DND-41 (cell line): ENCODE results near the gene C14orf93.
A peak's percentile ranks its signal among the peaks of the same experiment; 100 is the strongest.

Experiments used
- ATAC-seq: fragments of 200-7000 bp; cut with Tn5 transposase; 3 replicates; pipeline ENCODE4 v1.9.1; 2021; ENCODE audit warnings: low read depth; ENCODE audit not compliant: insufficient read depth
- DNase-seq: peaks from one replicate; pipeline ENCODE4 v3.0.0-alpha.2; 2020
- H2AFZ ChIP-seq: 2 replicates; pipeline ENCODE4 v1.6.0; 2012; ENCODE audit warnings: low read depth, low read length
- H3K27ac ChIP-seq: 2 replicates; pipeline ENCODE4 v1.5.1; 2012; ENCODE audit warnings: low read length, inconsistent platforms
- H3K27me3 ChIP-seq: fragments of 200-600 bp; sonication (generic); 2 replicates; pipeline ENCODE4 v1.6.0; 2012; ENCODE audit warnings: low read length, mild to moderate bottlenecking, inconsistent platforms; ENCODE audit not compliant: insufficient read depth, poor library complexity
- H3K36me3 ChIP-seq: 2 replicates; pipeline ENCODE4 v1.5.1; 2012; ENCODE audit warnings: low read length, inconsistent platforms; ENCODE audit not compliant: insufficient read depth
- H3K4me1 ChIP-seq: 2 replicates; pipeline ENCODE4 v1.5.1; 2012; ENCODE audit warnings: mild to moderate bottlenecking, low read length; ENCODE audit not compliant: insufficient read depth
- H3K4me2 ChIP-seq: 2 replicates; pipeline ENCODE4 v1.6.0; 2012; ENCODE audit warnings: mild to moderate bottlenecking, moderate library complexity, low read length, inconsistent platforms; ENCODE audit not compliant: insufficient read depth
- H3K4me3 ChIP-seq, 2 experiments: fragments of 200-600 bp in 1 of 2; shearing (Covaris generic) in 1 of 2; 2 replicates each; pipeline ENCODE4 v1.5.1; 2012 to 2016; ENCODE audit warnings: inconsistent platforms in 2 of 2, low read length in 2 of 2, mild to moderate bottlenecking in 2 of 2, low read depth in 1 of 2, moderate library complexity in 1 of 2
- H3K79me2 ChIP-seq: 2 replicates; pipeline ENCODE4 v1.6.0; 2012; ENCODE audit warnings: low read length, inconsistent platforms; ENCODE audit not compliant: insufficient read depth
- H3K9ac ChIP-seq: 2 replicates; pipeline ENCODE4 v1.6.0; 2012; ENCODE audit warnings: low read depth, mild to moderate bottlenecking, inconsistent platforms, low read length, moderate library complexity
- H3K9me3 ChIP-seq: 2 replicates; pipeline ENCODE4 v1.5.1; 2012; ENCODE audit warnings: low read length, moderate library complexity, mild to moderate bottlenecking, inconsistent platforms; ENCODE audit not compliant: insufficient read depth, severe bottlenecking
- H4K20me1 ChIP-seq: 2 replicates; pipeline ENCODE4 v1.6.0; 2012; ENCODE audit warnings: low read length; ENCODE audit not compliant: insufficient read depth
- EZH2 ChIP-seq: IDR thresholded peaks from 3 replicates; pipeline ENCODE4 v1.6.1; 2012; ENCODE audit warnings: borderline replicate concordance, low read depth, mild to moderate bottlenecking, moderate library complexity, low read length, inconsistent platforms; ENCODE audit not compliant: severe bottlenecking
- TF ChIP-seq, protein P1 (sequence below): IDR thresholded peaks from 2 replicates; pipeline ENCODE4 v1.5.1; 2012; ENCODE audit warnings: borderline replicate concordance, low read length, moderate library complexity, mild to moderate bottlenecking; ENCODE audit not compliant: poor library complexity, severe bottlenecking; ENCODE audit errors: extremely low read depth

C14orf93 gene

DNA sequence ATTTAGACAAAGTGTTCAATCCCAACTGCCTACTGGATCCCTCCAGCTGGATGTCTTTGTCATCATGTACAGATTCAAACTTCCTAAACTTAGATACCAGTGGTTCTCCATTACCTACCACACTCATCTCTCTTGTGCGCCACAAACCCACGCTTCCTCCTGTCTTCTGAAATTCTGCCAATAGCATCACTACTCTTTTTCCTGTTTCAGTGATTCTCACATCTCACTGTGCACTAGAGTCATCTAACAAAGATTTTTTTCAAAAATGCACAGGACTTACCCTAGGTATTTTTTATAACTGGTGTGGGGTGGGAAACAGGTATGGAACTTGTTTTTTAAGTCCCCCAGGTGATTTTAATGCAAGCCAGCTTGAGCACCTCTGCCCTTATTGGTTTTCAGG, 18.9 kb upstream of the C14orf93 start:
- peak; percentile 64 for ATAC-seq
- Histone ChIP-seq H2AFZ (no peak overlapping the region), H3K9me3 (no peaks in the 10 kb centered on the region), H3K9ac (no peak overlapping the region), H3K4me3 (no peak overlapping the region), H3K4me2 (no peak overlapping the region), H3K4me1 (peaks cover 35% of the 10 kb centered on the region), H3K79me2 (peaks cover 36% of the 10 kb centered on the region), H4K20me1 (peaks cover 13% of the 10 kb centered on the region; the same call in 1 of the 2 replicates), H3K27me3 (no peaks in the 10 kb centered on the region), H3K36me3 (peaks cover 70% of the 10 kb centered on the region), H3K27ac (no peak overlapping the region)
- TF ChIP-seq EZH2: no peak
- TF ChIP-seq, protein P1, sequence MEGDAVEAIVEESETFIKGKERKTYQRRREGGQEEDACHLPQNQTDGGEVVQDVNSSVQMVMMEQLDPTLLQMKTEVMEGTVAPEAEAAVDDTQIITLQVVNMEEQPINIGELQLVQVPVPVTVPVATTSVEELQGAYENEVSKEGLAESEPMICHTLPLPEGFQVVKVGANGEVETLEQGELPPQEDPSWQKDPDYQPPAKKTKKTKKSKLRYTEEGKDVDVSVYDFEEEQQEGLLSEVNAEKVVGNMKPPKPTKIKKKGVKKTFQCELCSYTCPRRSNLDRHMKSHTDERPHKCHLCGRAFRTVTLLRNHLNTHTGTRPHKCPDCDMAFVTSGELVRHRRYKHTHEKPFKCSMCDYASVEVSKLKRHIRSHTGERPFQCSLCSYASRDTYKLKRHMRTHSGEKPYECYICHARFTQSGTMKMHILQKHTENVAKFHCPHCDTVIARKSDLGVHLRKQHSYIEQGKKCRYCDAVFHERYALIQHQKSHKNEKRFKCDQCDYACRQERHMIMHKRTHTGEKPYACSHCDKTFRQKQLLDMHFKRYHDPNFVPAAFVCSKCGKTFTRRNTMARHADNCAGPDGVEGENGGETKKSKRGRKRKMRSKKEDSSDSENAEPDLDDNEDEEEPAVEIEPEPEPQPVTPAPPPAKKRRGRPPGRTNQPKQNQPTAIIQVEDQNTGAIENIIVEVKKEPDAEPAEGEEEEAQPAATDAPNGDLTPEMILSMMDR: no peak
- peak; percentile 25 for DNase-seq

DNA sequence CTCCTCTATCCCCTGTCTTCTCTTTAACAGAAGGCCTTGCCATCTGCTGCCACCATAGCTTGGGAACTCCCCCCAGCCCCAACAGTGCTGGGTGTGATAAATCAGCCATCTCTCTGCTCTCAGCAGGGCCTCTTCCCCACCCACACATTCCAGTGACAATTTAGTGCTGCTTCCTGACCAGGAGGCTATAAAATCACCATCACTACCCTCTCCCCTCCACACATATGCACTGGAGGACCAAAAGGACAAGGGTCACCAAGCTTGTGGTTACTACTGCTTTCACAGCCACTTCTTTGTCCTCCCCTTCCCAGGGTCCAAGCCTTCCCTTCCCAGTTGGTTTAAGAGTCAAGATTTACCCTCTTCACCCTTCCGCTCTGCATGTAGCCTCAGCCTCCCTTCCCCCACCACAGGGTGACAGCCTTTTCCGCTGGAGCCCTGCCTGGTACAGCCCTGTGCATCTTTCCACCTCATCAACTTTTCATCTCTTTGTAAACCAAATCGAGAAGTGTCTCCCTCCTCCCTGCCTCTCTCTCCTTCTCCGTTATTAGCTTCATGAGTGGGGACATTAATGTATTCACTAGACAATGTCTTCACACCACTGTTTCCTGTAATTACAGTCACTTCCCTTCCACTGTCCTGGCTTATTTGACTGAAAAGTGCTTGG, 15.3 kb upstream of the C14orf93 start:
- H3K36me3 ChIP-seq: peaks cover 48% of the 10 kb centered on the region
- no peaks in the 10 kb centered on the region for H3K27me3 ChIP-seq
- DNase-seq (no peak), ATAC-seq (0 out of 3 replicates have a peak, but pooled peaks have one; percentile 20)
- no peak overlapping the region for H3K4me3 ChIP-seq
- peaks cover 13% of the 10 kb centered on the region; the same call in 1 of the 2 replicates for H3K79me2 ChIP-seq
- peaks cover 8% of the 10 kb centered on the region for H3K4me1 ChIP-seq
- no peaks in the 10 kb centered on the region for H3K9me3 ChIP-seq
- H4K20me1 ChIP-seq: peaks cover 13% of the 10 kb centered on the region; the same call in 1 of the 2 replicates
- TF ChIP-seq EZH2: no peak
- TF ChIP-seq, protein P1: no peak
- no peak overlapping the region for H3K9ac ChIP-seq
- no peak overlapping the region for H3K27ac ChIP-seq
- H3K4me2 ChIP-seq: no peak overlapping the region
- H2AFZ ChIP-seq: no peak overlapping the region

DNA sequence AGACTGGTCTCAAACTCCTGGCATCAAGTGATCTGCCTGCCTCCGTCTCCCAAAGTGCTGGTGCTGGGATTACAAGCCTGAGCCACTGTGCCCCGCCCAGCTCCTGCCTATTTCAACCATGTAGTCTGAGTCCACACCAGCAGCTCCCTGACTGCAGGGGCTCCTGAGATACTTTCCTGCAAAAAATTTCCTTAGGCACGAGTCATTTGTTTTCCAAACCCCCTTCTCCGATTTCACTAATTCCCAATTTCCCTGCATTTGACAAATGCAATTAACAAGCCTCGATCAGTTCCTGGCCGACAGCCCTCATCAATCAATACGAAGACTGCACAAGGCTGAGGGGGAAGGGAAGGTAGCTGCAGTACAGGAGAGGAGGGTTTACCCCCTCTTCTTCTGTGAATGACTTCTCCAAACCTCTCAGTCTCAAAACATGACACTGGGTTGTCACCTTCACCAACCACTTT, 14.7 kb upstream of the C14orf93 start:
- TF ChIP-seq, protein P1: no peak
- no peak for TF ChIP-seq EZH2
- no peaks in the 10 kb centered on the region for H3K9me3 ChIP-seq
- no peak overlapping the region for H2AFZ ChIP-seq
- H4K20me1 ChIP-seq: peaks cover 13% of the 10 kb centered on the region; the same call in 1 of the 2 replicates
- no peak overlapping the region for H3K4me3 ChIP-seq
- peaks cover 13% of the 10 kb centered on the region; the same call in 1 of the 2 replicates for H3K79me2 ChIP-seq
- ATAC-seq (no peak), DNase-seq (no peak)
- H3K9ac ChIP-seq: no peak overlapping the region
- no peaks in the 10 kb centered on the region for H3K27me3 ChIP-seq
- no peak overlapping the region for H3K4me2 ChIP-seq
- H3K36me3 ChIP-seq: peaks cover 46% of the 10 kb centered on the region
- H3K4me1 ChIP-seq: peaks cover 8% of the 10 kb centered on the region
- H3K27ac ChIP-seq: no peak overlapping the region
